ENCODE data around the gene KRT75. TPM values are rescaled to one million over a fixed set of nuclear protein-coding genes. Genes with fewer than 3 reads are reported as not detected.

Gene KRT75
- total RNA-seq, 1 donor from 2014 or later, result 1.8 TPM

- Histone ChIP-seq H3K4me3 (ENCODE audit: low read depth, low read length) (no peak overlapping the region), H3K36me3 (ENCODE audit: control insufficient read depth, insufficient read depth, low read length) (no peaks in the 10 kb centered on the region), H3K27me3 (ENCODE audit: control insufficient read depth, insufficient read depth, low read length) (no peaks in the 10 kb centered on the region)
- TF ChIP-seq CTCF (IDR thresholded peaks at IDR 0.05; ENCODE audit: insufficient read depth, low read length, severe bottlenecking), result no peak
- peak; percentile 77 for DNase-seq (ENCODE audit: low read depth)
- FAIRE-seq, result no peak
Measured at GRCh38 chr12:52387859-52388258, 46.3 kb downstream of the KRT75 start.

GRCh38 chr12:52385226-52385702 lies 48.9 kb downstream of the KRT75 start, which contains the start of gene KRT84:
Gene KRT84, minus strand, starts transcription at chr12:52385652. Its CDS starts 67 bp downstream, at chr12:52385585.
- no peak for TF ChIP-seq CTCF (IDR thresholded peaks at IDR 0.05; ENCODE audit: insufficient read depth, low read length, severe bottlenecking)
- H3K36me3 ChIP-seq (ENCODE audit: control insufficient read depth, insufficient read depth, low read length), result no peaks in the 10 kb centered on the region
- no peak within 1 kb of the TSS for H3K4me3 ChIP-seq (ENCODE audit: low read depth, low read length)
- H3K27me3 ChIP-seq (ENCODE audit: control insufficient read depth, insufficient read depth, low read length), result no peaks in the 10 kb centered on the region
- no peak for DNase-seq (ENCODE audit: low read depth)
- peak; percentile 72 for FAIRE-seq

DNA sequence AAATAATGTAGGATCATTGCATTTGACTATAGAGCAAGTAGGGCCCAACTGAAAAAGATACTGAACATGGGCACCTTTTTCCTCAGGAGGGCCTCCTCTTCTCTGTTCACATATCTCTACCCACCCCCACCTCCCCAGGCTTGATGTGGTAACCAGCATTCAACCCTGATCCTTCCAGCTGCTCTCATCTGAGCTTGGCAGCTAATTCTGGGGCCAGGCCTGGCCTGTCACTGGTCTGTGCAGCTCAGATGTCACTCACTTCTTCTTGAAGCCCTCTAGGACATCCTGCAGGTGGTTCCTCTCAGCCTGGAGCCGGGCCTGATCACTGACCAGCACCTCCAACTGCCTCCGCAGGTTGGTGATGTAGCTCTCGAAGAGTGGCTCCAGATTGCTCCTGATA lies 50.8 kb downstream of the KRT75 start:
- no peak for FAIRE-seq

DNA sequence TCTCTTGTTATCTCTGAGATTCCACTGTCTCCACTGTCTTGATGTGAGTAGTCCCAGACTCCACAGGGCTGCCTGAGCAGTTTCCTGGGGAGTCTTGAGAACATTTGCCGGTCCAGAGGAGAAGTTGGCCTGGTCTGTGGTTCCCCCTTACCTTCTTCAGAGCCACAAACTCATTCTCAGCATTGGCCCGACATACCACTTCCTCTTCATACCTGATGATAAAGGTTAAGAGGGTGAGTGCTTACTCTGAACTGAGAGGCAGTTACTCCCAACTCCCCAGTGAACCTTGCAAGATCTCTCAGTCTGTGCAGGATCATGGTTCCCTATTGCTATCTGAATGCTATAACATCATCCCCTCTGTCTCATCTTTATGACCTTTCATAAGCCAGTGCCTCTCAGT lies 51.3 kb downstream of the KRT75 start:
- Histone ChIP-seq H3K36me3 (ENCODE audit: control insufficient read depth, insufficient read depth, low read length) (no peaks in the 10 kb centered on the region), H3K4me3 (ENCODE audit: low read depth, low read length) (no peak overlapping the region), H3K27me3 (ENCODE audit: control insufficient read depth, insufficient read depth, low read length) (no peaks in the 10 kb centered on the region)
- FAIRE-seq, result no peak
- no peak for DNase-seq (ENCODE audit: low read depth)
- no peak for TF ChIP-seq CTCF (IDR thresholded peaks at IDR 0.05; ENCODE audit: insufficient read depth, low read length, severe bottlenecking)

More for the DNA sequence above, 50.8 kb downstream of the KRT75 start:
- Histone ChIP-seq H3K27me3 (ENCODE audit: control insufficient read depth, insufficient read depth, low read length) (no peaks in the 10 kb centered on the region), H3K4me3 (ENCODE audit: low read depth, low read length) (no peak overlapping the region), H3K36me3 (ENCODE audit: control insufficient read depth, insufficient read depth, low read length) (no peaks in the 10 kb centered on the region)
- no peak for DNase-seq (ENCODE audit: low read depth)
- no peak for TF ChIP-seq CTCF (IDR thresholded peaks at IDR 0.05; ENCODE audit: insufficient read depth, low read length, severe bottlenecking)

GRCh38 chr12:52381206-52381605 lies 53.0 kb downstream of the KRT75 start:
- DNase-seq (ENCODE audit: low read depth), result no peak
- no peak for TF ChIP-seq CTCF (IDR thresholded peaks at IDR 0.05; ENCODE audit: insufficient read depth, low read length, severe bottlenecking)
- no peak for FAIRE-seq
- Histone ChIP-seq H3K27me3 (ENCODE audit: control insufficient read depth, insufficient read depth, low read length) (no peaks in the 10 kb centered on the region), H3K36me3 (ENCODE audit: control insufficient read depth, insufficient read depth, low read length) (no peaks in the 10 kb centered on the region), H3K4me3 (ENCODE audit: low read depth, low read length) (no peak overlapping the region)

- FAIRE-seq, result no peak
Measured at GRCh38 chr12:52380271-52380694, 53.9 kb downstream of the KRT75 start.

More at GRCh38 chr12:52380271-52380694, 53.9 kb downstream of the KRT75 start:
- DNase-seq (ENCODE audit: low read depth), result peak; percentile 42
- peak; percentile 80 for TF ChIP-seq CTCF (IDR thresholded peaks at IDR 0.05; ENCODE audit: insufficient read depth, low read length, severe bottlenecking)
- no peaks in the 10 kb centered on the region for H3K36me3 ChIP-seq (ENCODE audit: control insufficient read depth, insufficient read depth, low read length)
- H3K4me3 ChIP-seq (ENCODE audit: low read depth, low read length), result no peak overlapping the region
- no peaks in the 10 kb centered on the region for H3K27me3 ChIP-seq (ENCODE audit: control insufficient read depth, insufficient read depth, low read length)
